GM12878 (cell line): Measurements from ENCODE around the gene PAOX. TPM values are rescaled to one million over a fixed set of nuclear protein-coding genes. Genes with fewer than 3 reads are reported as not detected.

Source experiments
- BACH1 ChIP-seq: fragments of 450-650 bp; IDR thresholded peaks from 2 replicates; pipeline ENCODE4 v1.6.1; 2017; ENCODE audit warnings: mild to moderate bottlenecking, borderline replicate concordance
- EED ChIP-seq: sonication (generic); IDR thresholded peaks from 2 replicates; pipeline ENCODE4 v1.6.1; 2016; ENCODE audit warnings: antibody characterized with exemption, low read depth
- HDGF ChIP-seq: fragments of 450-650 bp; IDR thresholded peaks from 2 replicates; pipeline ENCODE4 v1.6.1; 2016; ENCODE audit warnings: antibody characterized with exemption
- MAX ChIP-seq: IDR thresholded peaks from 2 replicates; pipeline ENCODE4 v1.6.1; 2012; ENCODE audit warnings: low read depth, low read length, improper control_type of control experiment
- MXI1 ChIP-seq: fragments of 150-350 bp; IDR thresholded peaks from 2 replicates; pipeline ENCODE4 v1.6.1; 2011; ENCODE audit warnings: low read depth, mild to moderate bottlenecking, inconsistent platforms, low read length, improper control_type of control experiment
- POLR2AphosphoS2 ChIP-seq: IDR thresholded peaks from 2 replicates; pipeline ENCODE4 v1.6.1; 2011; ENCODE audit warnings: low read depth, mild to moderate bottlenecking, low read length, improper control_type of control experiment, moderate library complexity
- POU2F2 ChIP-seq: IDR thresholded peaks from 3 replicates; pipeline ENCODE4 v1.6.1; 2011; ENCODE audit warnings: low read depth, mild to moderate bottlenecking, low read length, borderline replicate concordance
- SMAD5 ChIP-seq: IDR thresholded peaks from 2 replicates; pipeline ENCODE4 v1.6.1; 2016; ENCODE audit warnings: antibody characterized with exemption, low read depth
- SP1 ChIP-seq: IDR thresholded peaks from one replicate; pipeline ENCODE4 v1.6.1; 2011; ENCODE audit warnings: low read depth, low read length
- SRF ChIP-seq, 2 experiments: IDR thresholded peaks; 2 replicates each; pipeline ENCODE4 v1.6.1; 2011; ENCODE audit warnings: low read depth in 2 of 2, low read length in 2 of 2, mild to moderate bottlenecking in 1 of 2, moderate library complexity in 1 of 2
- TCF3 ChIP-seq: IDR thresholded peaks from 2 replicates; pipeline ENCODE4 v1.6.1; 2012; ENCODE audit warnings: low read depth, mild to moderate bottlenecking, low read length, borderline replicate concordance; ENCODE audit not compliant: insufficient read depth
- polyA plus RNA-seq, 11 experiments: library from polyadenylated mRNA; depleted of rRNA in 4 of 11; unstranded in 6 of 11; stranded (reverse) in 5 of 11; fragments of >200 nt; fragmentation: Nextera tagmentation in 4 of 11; fragmentation: Illumina TruSeq in 1 of 11; extraction: Ambion mirVana in 4 of 11; extraction: Trizol in 1 of 11; gene quantifications; 1 replicate in 1 of 11; 2 replicates in 10 of 11; pipeline versions ENCODE4 v1.2.1 to v1.2.3, GENCODE V29; 2011 to 2016; ENCODE audit warnings: inconsistent platforms in 2 of 11, missing spikeins in 2 of 11, low read depth in 1 of 11
- total RNA-seq, 4 experiments: library from RNA; depleted of rRNA in 3 of 4; stranded (reverse); fragments of >200 nt in 3 of 4; fragmentation: Illumina TruSeq in 1 of 4; extraction: Trizol in 1 of 4; gene quantifications; 2 replicates each; pipeline versions ENCODE4 v1.2.1 to v1.2.3, GENCODE V29; 2013 to 2021

Gene PAOX
- total and polyA plus RNA-seq, 10 of the 15 experiments (the other 5 are each of a cell fraction or from before 2014, with no cell fraction given): 1.2 to 22.2 (median 10.5) TPM

DNA sequence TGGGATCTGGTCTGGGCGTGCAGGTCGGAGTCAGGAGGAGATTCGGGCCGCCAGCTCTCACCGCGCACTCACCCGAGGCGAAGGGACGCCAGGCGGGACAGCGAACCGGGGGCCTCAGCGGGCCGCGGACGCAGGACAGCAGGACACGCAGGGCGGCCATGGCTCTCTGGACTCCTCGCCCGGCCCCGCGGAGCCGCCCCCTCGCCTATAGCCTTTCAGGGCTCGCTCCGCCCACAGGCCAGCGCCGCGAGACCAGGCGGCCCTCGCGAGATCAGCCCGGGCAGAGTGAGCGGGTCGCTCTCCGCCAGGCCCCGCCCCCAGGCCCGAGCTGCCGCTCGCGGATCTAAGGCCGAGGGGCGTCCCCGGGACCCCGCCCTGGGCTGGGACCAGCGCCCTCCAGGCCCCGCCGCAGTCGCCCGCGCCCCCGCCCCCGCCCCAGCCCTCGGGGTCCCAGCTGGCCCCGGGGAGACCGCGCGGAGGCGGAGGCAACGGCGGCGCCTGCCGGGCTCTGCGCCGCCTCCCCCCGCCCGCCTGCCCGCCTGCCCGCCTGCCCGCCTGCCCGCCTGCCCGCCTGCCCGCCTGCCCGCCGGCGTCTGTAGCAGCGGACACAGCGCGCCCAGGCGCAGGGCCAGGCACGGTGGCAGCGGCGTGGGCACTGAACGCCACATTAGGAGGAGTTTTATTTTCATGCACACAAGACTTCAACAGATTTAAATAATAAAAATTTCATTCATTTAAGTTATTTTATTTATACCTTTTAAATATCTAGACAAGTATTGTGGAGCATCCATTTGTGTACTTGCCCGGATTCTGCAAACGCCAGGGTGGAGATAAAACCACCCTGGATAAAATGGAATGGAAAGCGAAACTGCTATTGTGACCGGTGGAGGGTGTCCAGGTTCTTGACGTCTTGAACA is 5.6 kb upstream of the PAOX start, which contains the start of gene ECHS1 (continued):
- TF ChIP-seq EED (0 out of 2 replicates have a peak, but pooled peaks have one; percentile 25), HDGF (no peak), MAX (0 out of 2 replicates have a peak, but pooled peaks have one; percentile 43), POLR2AphosphoS2 (peak; percentile 76; the same call in 1 of the 2 replicates), POU2F2 (peak; percentile 32; the same call in 1 of the 3 replicates), MXI1 (0 out of 2 replicates have a peak, but pooled peaks have one; percentile 58), TCF3 (0 out of 2 replicates have a peak, but pooled peaks have one; percentile 25), SRF (IDR thresholded peaks at IDR 0.05; ENCODE audit: low read depth in 2 of 2, low read length in 2 of 2) (peak in 1 of 2 experiments; percentile 39; a peak in 2 of 4 replicates), SMAD5 (peak; percentile 63; the same call in 1 of the 2 replicates), BACH1 (0 out of 2 replicates have a peak, but pooled peaks have one; percentile 44), SP1 (peak; percentile 43)
